ENCODE results near the gene AQP1.

AQP1 gene

DNA sequence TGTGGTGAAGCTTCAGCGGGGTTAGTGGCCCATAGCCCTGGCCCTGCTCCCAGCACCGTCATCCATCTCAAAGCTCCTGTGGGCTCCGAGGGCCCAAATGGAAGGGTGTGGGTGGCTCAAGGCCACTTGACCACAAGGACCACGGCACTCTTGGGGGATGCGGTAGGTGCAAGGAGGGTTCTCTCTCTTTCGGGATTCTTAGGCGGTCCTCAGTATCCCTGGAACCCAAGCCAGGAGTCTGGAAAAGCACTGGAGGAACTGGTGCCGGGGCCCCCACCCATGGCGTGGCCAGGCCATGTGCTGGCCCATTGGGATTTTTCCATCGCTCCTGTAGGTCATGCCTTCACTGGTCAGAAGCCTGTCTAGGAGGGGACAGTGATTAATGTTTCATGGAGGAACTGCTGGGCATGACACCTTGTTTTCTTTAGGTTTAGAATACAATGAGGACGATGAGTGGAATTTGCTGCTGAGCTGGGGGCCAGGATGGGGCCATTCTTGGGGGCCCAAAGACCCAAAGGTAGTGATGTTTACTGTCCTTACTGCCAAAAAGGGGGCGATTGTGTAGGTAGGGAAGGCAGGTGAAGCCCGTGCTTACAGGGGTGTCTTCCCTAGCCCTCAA lies 16.7 kb downstream of the AQP1 start:
- Histone ChIP-seq H3K27me3 (no peaks in the 10 kb centered on the region), H3K9me3 (peaks cover 0 to 7% (median 0%) of the 10 kb centered on the region in 3 donors), H3K27ac (no peak overlapping the region), H3K4me3 (no peak overlapping the region), H3K36me3 (peaks cover 40 to 49% (median 43%) of the 10 kb centered on the region in 3 donors), H3K4me1 (no peaks in the 10 kb centered on the region)
- peak in 1 of 2 donors; percentile 48 for DNase-seq
- TF ChIP-seq, protein P1, sequence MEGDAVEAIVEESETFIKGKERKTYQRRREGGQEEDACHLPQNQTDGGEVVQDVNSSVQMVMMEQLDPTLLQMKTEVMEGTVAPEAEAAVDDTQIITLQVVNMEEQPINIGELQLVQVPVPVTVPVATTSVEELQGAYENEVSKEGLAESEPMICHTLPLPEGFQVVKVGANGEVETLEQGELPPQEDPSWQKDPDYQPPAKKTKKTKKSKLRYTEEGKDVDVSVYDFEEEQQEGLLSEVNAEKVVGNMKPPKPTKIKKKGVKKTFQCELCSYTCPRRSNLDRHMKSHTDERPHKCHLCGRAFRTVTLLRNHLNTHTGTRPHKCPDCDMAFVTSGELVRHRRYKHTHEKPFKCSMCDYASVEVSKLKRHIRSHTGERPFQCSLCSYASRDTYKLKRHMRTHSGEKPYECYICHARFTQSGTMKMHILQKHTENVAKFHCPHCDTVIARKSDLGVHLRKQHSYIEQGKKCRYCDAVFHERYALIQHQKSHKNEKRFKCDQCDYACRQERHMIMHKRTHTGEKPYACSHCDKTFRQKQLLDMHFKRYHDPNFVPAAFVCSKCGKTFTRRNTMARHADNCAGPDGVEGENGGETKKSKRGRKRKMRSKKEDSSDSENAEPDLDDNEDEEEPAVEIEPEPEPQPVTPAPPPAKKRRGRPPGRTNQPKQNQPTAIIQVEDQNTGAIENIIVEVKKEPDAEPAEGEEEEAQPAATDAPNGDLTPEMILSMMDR (IDR thresholded peaks at IDR 0.05): no peak
- intact Hi-C loops (cut with DNase I; ENCODE audit: low total_unique reads): no loop called here

GRCh38 chr7:30929686-30930085 lies 18.0 kb downstream of the AQP1 start:
- intact Hi-C loops (cut with DNase I; ENCODE audit: low total_unique reads): no loop called here
- Histone ChIP-seq H3K4me1 (no peaks in the 10 kb centered on the region), H3K36me3 (peaks cover 27 to 36% (median 30%) of the 10 kb centered on the region in 3 donors), H3K4me3 (no peak overlapping the region), H3K27me3 (no peaks in the 10 kb centered on the region), H3K9me3 (peaks cover 0 to 7% (median 0%) of the 10 kb centered on the region in 3 donors), H3K27ac (peak overlapping the region in 1 of 2 donors; percentile 3)
- peak in 1 of 2 donors; percentile 34 for DNase-seq
- TF ChIP-seq, protein P1 (IDR thresholded peaks at IDR 0.05): no peak

- Histone ChIP-seq H3K4me1 (no peaks in the 10 kb centered on the region), H3K4me3 (no peak overlapping the region), H3K27me3 (no peaks in the 10 kb centered on the region), H3K36me3 (peaks cover 17 to 27% (median 20%) of the 10 kb centered on the region in 3 donors), H3K27ac (no peak overlapping the region), H3K9me3 (peaks cover 0 to 7% (median 0%) of the 10 kb centered on the region in 3 donors)
- intact Hi-C loops (cut with DNase I; ENCODE audit: low total_unique reads): no loop called here
- peak in 1 of 2 donors; percentile 43 for DNase-seq
- TF ChIP-seq, protein P1 (IDR thresholded peaks at IDR 0.05): no peak
These were observed 19.0 kb downstream of the AQP1 start for GRCh38 chr7:30930621-30931020.

DNA sequence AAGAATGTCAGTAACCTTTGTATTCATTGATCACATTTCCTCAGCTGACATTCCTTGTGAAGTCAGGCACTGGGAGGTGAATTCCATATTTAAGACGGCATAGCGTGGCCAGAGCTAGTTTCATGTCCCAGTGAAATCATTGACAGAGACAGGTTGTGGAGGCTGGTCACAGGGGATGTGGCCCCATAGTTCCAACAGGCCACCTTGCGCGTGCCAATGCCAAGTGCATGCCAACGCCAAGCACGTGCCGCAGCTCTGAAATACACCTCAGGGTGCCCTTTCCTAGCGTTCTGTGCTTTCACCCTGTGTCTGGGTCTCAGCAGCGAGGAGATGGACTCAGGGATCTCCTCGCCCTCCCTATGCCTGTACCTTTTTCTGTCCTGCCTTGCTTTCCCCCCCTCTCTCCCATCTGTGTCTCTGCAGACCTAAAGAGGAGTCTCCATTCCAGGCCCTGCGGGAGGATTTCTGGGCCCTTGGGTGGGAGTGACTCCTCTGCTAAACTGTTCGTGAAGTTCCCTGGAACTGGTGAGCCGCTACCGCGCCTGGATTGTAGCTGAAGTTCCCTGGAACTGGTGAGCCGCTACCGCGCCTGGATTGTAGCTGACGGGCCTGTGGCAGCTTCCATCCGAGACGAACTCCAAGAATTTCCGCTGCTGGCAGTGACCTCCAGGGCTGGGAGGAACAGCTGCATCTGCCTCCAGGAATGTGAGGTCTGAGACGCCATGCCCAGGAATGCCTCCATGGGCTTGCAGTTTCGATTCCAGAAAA lies 19.7 kb downstream of the AQP1 start:
- Histone ChIP-seq H3K27me3 (no peaks in the 10 kb centered on the region), H3K36me3 (peaks cover 10 to 19% (median 13%) of the 10 kb centered on the region in 3 donors), H3K4me1 (no peaks in the 10 kb centered on the region), H3K4me3 (no peak overlapping the region), H3K9me3 (peaks cover 0 to 7% (median 0%) of the 10 kb centered on the region in 3 donors), H3K27ac (no peak overlapping the region)
- TF ChIP-seq, protein P1 (IDR thresholded peaks at IDR 0.05): no peak
- intact Hi-C loops (cut with DNase I; ENCODE audit: low total_unique reads): no loop called here
- DNase-seq: peak; percentile 20 to 38

DNA sequence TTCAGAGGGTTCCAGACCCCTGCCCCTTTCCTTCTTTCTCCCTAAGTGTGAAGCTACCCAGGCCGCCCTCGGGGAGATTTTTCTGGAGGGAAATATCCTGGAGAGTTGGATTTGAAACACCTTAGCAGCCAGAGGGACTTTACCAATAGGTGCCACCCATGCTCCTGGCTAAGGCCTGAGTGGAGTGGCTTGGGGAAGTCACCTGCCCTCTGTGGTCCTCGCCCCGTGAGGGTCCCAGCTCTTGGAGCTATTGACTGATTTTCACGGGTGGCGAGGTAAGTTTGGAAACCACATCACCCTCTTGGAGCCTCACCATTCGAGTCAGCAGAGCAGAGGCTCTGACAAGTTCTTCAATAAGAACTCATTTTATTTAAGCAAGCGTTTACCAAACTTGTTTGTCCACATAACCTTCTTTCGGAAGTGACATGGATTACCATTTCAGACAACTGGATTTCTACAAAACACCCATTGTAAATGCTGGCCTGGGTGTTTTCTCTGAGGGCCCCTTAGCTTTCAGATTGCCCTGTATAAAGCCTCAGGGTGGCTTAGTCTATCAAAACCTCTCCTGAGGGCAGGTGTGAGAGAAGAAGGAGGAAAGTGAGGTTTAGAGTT lies 20.4 kb downstream of the AQP1 start:
- no peak overlapping the region for H3K27ac ChIP-seq
- H3K4me3 ChIP-seq: no peak overlapping the region
- peaks cover 3 to 12% (median 6%) of the 10 kb centered on the region in 3 donors for H3K36me3 ChIP-seq
- H3K4me1 ChIP-seq: no peaks in the 10 kb centered on the region
- TF ChIP-seq, protein P1 (IDR thresholded peaks at IDR 0.05): no peak
- intact Hi-C loops (cut with DNase I; ENCODE audit: low total_unique reads): no loop called here
- H3K27me3 ChIP-seq: no peaks in the 10 kb centered on the region
- DNase-seq: peak; percentile 13 to 56
- H3K9me3 ChIP-seq: peaks cover 0 to 3% (median 0%) of the 10 kb centered on the region in 3 donors
